Left renal cortex interstitium (tissue), 4 donors: Measurements from ENCODE around the gene AKAP17A. TPM values are rescaled to one million over a fixed set of nuclear protein-coding genes. Genes with fewer than 3 reads are reported as not detected.
A peak's percentile ranks its signal among the peaks of the same experiment; 100 is the strongest.
"Not testable (repeated sequence)": the region's sequence is repeated elsewhere in the genome, so short reads cannot be mapped to it uniquely, and the experiment has no call there.

Experiments
- DNase-seq, 4 donors: peaks; one replicate each; pipeline ENCODE4 v3.0.0-alpha.2; 2013; ENCODE audit warnings: low read depth in 4 of 4, low spot score in 2 of 4, missing footprints in 1 of 4
- polyA plus RNA-seq, 4 donors: library from polyadenylated mRNA; unstranded; fragments of 120-200 nt; gene quantifications; one replicate each; pipeline ENCODE4 v1.2.1, GENCODE V29; 2013; ENCODE audit not compliant: insufficient read length in 4 of 4

The AKAP17A gene
- polyA plus RNA-seq, 4 donors, result 38.9 to 64.6 (median 54.3) TPM

GRCh38 chrX:1601768-1602085 lies 10.3 kb downstream of the AKAP17A start:
- no peak for DNase-seq

GRCh38 chrX:1602299-1602698 lies 10.9 kb downstream of the AKAP17A start:
- DNase-seq, result no peak

- no peak for DNase-seq
Measured at GRCh38 chrX:1606496-1606895, 15.1 kb downstream of the AKAP17A start.

- no peak for DNase-seq
Measured at GRCh38 chrX:1609311-1609710, 17.9 kb downstream of the AKAP17A start.

GRCh38 chrX:1609762-1610161 lies 18.4 kb downstream of the AKAP17A start:
- no peak for DNase-seq

GRCh38 chrX:1610166-1610565 lies 18.8 kb downstream of the AKAP17A start:
- no peak for DNase-seq

GRCh38 chrX:1610736-1611135 lies 19.3 kb downstream of the AKAP17A start:
- no peak for DNase-seq

GRCh38 chrX:1612641-1613286 lies 21.4 kb downstream of the AKAP17A start:
- DNase-seq, result no peak

GRCh38 chrX:1614927-1615326 lies 23.5 kb downstream of the AKAP17A start, which contains the start of gene ASMT:
TSS of gene ASMT (plus strand) at chrX:1615059. CDS start at chrX:1615200, 141 bp downstream.
- DNase-seq, result no peak

GRCh38 chrX:1618689-1619088 lies 27.3 kb downstream of the AKAP17A start:
- no peak for DNase-seq

GRCh38 chrX:1623691-1624090 lies 32.3 kb downstream of the AKAP17A start:
- no peak for DNase-seq

GRCh38 chrX:1624158-1624860 lies 32.9 kb downstream of the AKAP17A start:
- not testable (repeated sequence) for DNase-seq

GRCh38 chrX:1624861-1625215 lies 33.4 kb downstream of the AKAP17A start:
- DNase-seq, result not testable (repeated sequence)

GRCh38 chrX:1629244-1629643 lies 37.8 kb downstream of the AKAP17A start:
- DNase-seq, result no peak

- no peak for DNase-seq
Measured at GRCh38 chrX:1646009-1646408, 54.6 kb downstream of the AKAP17A start.

- DNase-seq, result peak; percentile 44 to 80 (median 66)
Measured at GRCh38 chrX:1649621-1650020, 58.2 kb downstream of the AKAP17A start.

Other genes starting within 250 kb of the AKAP17A start
- gene SLC25A6, start 199.5 kb upstream of the AKAP17A start, polyA plus RNA-seq, result 100 to 1,000 TPM; 483 to 796 (median 651) TPM
- gene ASMTL, start 138.7 kb upstream of the AKAP17A start, polyA plus RNA-seq, result 10 to 100 TPM; 35.7 to 61.9 (median 46.5) TPM
- 1 to 10 TPM in 3 of 4 donors, under 1 TPM in 1; 0.99 to 1.6 (median 1.4) TPM for gene P2RY8, start 54.4 kb upstream of the AKAP17A start, polyA plus RNA-seq
- under 1 TPM in 2 of 4 donors, not detected in 2; 0.21 to 0.44 TPM for gene ASMT, start 23.5 kb downstream of the AKAP17A start, polyA plus RNA-seq